ENCODE data around the gene RASAL3. TPM values are rescaled to one million over a fixed set of nuclear protein-coding genes. Genes with fewer than 3 reads are reported as not detected.
A peak's percentile ranks its signal among the peaks of the same experiment; 100 is the strongest.

RASAL3 gene
- total RNA-seq, 1 experiment from 2014 or later, result 1.1 TPM

GRCh38 chr19:15466851-15467733 is 2.7 kb upstream of the RASAL3 start:
- no TSS peak for BruUV-seq (replicated peaks)
- Histone ChIP-seq H3K27ac (ENCODE audit: low read depth, low read length, poor library complexity, severe bottlenecking) (peak overlapping the region; percentile 32), H3K36me3 (ENCODE audit: insufficient read depth, low read length, poor library complexity, severe bottlenecking) (no peaks in the 10 kb centered on the region), H3K4me3 (ENCODE audit: low read depth, low read length, poor library complexity, severe bottlenecking) (no peak overlapping the region), H3K9me3 (ENCODE audit: low read depth, low read length, poor library complexity, severe bottlenecking) (no peaks in the 10 kb centered on the region), H3K4me1 (ENCODE audit: insufficient read depth, low read length, poor library complexity, severe bottlenecking) (peaks cover 14% of the 10 kb centered on the region), H3K27me3 (replicated peaks; ENCODE audit: insufficient read depth, low read depth, low read length, poor library complexity) (no peaks in the 10 kb centered on the region)
- ChIA-PET POLR2A (ENCODE audit: low non-redundant PET) (interaction anchor here (0.7 kb wide), 1 partner anchor 31 kb away, joined by 3 read pairs; no protein-coding TSS in a partner anchor), CTCF (interaction anchor here (0.5 to 0.6 kb wide), 2 partner anchors 43 to 246 kb away, joined by 3 to 7 read pairs; no protein-coding TSS in a partner anchor)
- DNase-seq (ENCODE audit: low spot score), result peak; percentile 72
- intact Hi-C loops (cut with micrococcal nuclease; ENCODE audit: unreplicated experiment), result no loop called here
- no peak for TF ChIP-seq EZH2 (IDR thresholded peaks at IDR 0.05; ENCODE audit: borderline replicate concordance, low read depth, low read length, poor library complexity, severe bottlenecking)
- no peak for TF ChIP-seq CTCF (conservative IDR thresholded peaks at IDR 0.05; ENCODE audit: low read depth, low read length)

- POLR2A ChIA-PET (ENCODE audit: low non-redundant PET), result no interaction called here
- DNase-seq (ENCODE audit: low spot score), result no peak
- peak overlapping the region; percentile 13 for H3K27ac ChIP-seq (ENCODE audit: low read depth, low read length, poor library complexity, severe bottlenecking)
- CTCF ChIA-PET, result no interaction called here
- TF ChIP-seq CTCF (conservative IDR thresholded peaks at IDR 0.05; ENCODE audit: low read depth, low read length), result no peak
- peaks cover 9% of the 10 kb centered on the region for H3K4me1 ChIP-seq (ENCODE audit: insufficient read depth, low read length, poor library complexity, severe bottlenecking)
- intact Hi-C loops (cut with micrococcal nuclease; ENCODE audit: unreplicated experiment), result no loop called here
- BruUV-seq (replicated peaks), result no TSS peak
- no peaks in the 10 kb centered on the region for H3K9me3 ChIP-seq (ENCODE audit: low read depth, low read length, poor library complexity, severe bottlenecking)
- no peaks in the 10 kb centered on the region for H3K27me3 ChIP-seq (replicated peaks; ENCODE audit: insufficient read depth, low read depth, low read length, poor library complexity)
- H3K36me3 ChIP-seq (ENCODE audit: insufficient read depth, low read length, poor library complexity, severe bottlenecking), result no peaks in the 10 kb centered on the region
- no peak overlapping the region for H3K4me3 ChIP-seq (ENCODE audit: low read depth, low read length, poor library complexity, severe bottlenecking)
Measured at GRCh38 chr19:15463861-15464371, 428 bp downstream of the RASAL3 start.

GRCh38 chr19:15461694-15462093 is 2.6 kb downstream of the RASAL3 start:
- POLR2A ChIA-PET (ENCODE audit: low non-redundant PET), result no interaction called here

More at GRCh38 chr19:15461694-15462093, 2.6 kb downstream of the RASAL3 start:
- H3K36me3 ChIP-seq (ENCODE audit: insufficient read depth, low read length, poor library complexity, severe bottlenecking), result no peaks in the 10 kb centered on the region
- intact Hi-C loops (cut with micrococcal nuclease; ENCODE audit: unreplicated experiment), result no loop called here
- H3K9me3 ChIP-seq (ENCODE audit: low read depth, low read length, poor library complexity, severe bottlenecking), result no peaks in the 10 kb centered on the region
- peaks cover 13% of the 10 kb centered on the region for H3K4me1 ChIP-seq (ENCODE audit: insufficient read depth, low read length, poor library complexity, severe bottlenecking)
- H3K4me3 ChIP-seq (ENCODE audit: low read depth, low read length, poor library complexity, severe bottlenecking), result no peak overlapping the region
- no TSS peak for BruUV-seq (replicated peaks)
- no peak overlapping the region for H3K27ac ChIP-seq (ENCODE audit: low read depth, low read length, poor library complexity, severe bottlenecking)
- CTCF ChIA-PET, result no interaction called here
- no peak for TF ChIP-seq CTCF (conservative IDR thresholded peaks at IDR 0.05; ENCODE audit: low read depth, low read length)
- TF ChIP-seq EZH2 (IDR thresholded peaks at IDR 0.05; ENCODE audit: borderline replicate concordance, low read depth, low read length, poor library complexity, severe bottlenecking), result no peak
- H3K27me3 ChIP-seq (replicated peaks; ENCODE audit: insufficient read depth, low read depth, low read length, poor library complexity), result no peaks in the 10 kb centered on the region
- no peak for DNase-seq (ENCODE audit: low spot score)

All from A673 (cell line).